ENCODE data around the gene FBXL7. TPM values are rescaled to one million over a fixed set of nuclear protein-coding genes. Genes with fewer than 3 reads are reported as not detected.

The FBXL7 gene
- total RNA-seq, 8 experiments from 2014 or later: 2.9 to 12.8 (median 5.8) TPM

DNA sequence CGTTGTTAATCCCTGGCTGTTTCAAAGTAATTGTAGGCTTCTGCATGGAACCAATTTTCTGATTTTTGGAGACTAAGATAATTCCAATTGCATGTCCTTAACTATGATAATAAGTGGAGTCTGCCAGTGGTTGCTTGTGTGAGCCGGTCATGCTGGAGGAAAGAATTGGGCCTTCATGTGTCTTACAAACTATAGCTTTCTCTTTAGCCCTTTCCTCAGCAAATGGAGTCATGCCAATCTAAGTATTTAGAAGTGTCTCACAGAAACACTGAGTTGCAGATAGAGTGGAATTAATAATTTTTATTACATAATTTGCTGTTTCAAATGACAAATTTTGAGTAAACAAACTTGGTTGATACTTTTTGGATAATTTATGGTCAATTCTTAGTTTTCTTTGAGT, 200.4 kb downstream of the FBXL7 start:
- no peak for ATAC-seq (replicated peaks in 6 of 8)
- H3K4me1 ChIP-seq (replicated peaks in 1 of 2): peaks cover under 1 to 3% of the 10 kb centered on the region in 2 donors
- no peak overlapping the region for H3K27ac ChIP-seq
- WGBS, 10 experiments: 43 to 100% (median 94%) methylated on average over 1 to 2 of the region's 2 CpGs; no CpG with 5 or more reads in 2 of the 10 experiments
- no peak overlapping the region for H3K4me3 ChIP-seq
- in situ Hi-C loops (cut with MboI; ENCODE audit: low pct_unique_long_range_greater_than_20kb in 2 of 9, low sequenced_read_pairs in 9 of 9, unreplicated experiment in 9 of 9): no loop called here

DNA sequence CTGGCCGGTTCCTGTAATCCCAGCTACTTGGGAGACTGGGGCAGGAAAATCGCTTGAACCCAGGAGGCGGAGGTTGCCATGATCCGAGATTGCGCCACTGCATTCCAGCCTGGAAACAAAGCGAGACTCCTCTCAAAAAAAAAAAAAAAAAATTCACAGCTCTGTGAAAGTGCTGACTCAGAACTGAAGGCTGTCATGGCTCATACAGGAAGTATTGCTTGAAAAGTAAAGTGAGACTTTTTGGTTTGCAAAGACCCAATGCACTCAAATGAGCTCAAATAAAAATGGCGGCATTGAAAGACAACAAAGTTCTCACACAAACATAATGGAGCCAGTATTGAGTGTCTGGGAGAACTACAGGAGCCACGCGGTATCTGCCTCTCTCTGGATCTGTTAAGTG, 202.1 kb downstream of the FBXL7 start:
- no peak overlapping the region for H3K4me3 ChIP-seq
- H3K27ac ChIP-seq: no peak overlapping the region
- 75 to 100% (median 92%) methylated on average over 1 to 6 of the region's 9 CpGs for WGBS, 10 experiments
- ATAC-seq (replicated peaks in 6 of 8): peak in 1 of 8 experiments; percentile 56
- no peaks in the 10 kb centered on the region for H3K4me1 ChIP-seq (replicated peaks in 1 of 2)
- in situ Hi-C loops (cut with MboI; ENCODE audit: low pct_unique_long_range_greater_than_20kb in 2 of 9, low sequenced_read_pairs in 9 of 9, unreplicated experiment in 9 of 9): no loop called here

DNA sequence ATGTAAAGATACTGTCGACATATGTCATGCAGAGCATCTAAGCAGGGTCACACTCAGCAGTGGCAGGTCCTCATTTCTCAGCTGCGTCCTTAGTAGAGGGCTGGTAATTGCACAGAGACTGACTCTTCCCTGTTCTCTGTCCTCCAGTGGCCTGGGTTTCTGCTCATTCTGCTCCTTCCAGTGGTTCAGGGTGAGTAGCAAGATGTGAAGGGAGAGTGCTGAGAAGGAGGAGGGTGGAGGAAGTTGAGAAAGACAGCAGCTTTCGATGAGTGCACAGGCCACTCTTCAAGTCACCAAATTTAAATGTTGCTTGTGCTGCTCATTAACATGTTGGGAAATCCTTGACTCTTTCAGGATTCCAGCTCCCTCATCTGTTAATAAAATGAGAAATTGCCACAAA, 203.9 kb downstream of the FBXL7 start:
- in situ Hi-C loops (cut with MboI; ENCODE audit: low pct_unique_long_range_greater_than_20kb in 2 of 9, low sequenced_read_pairs in 9 of 9, unreplicated experiment in 9 of 9): no loop called here
- Histone ChIP-seq H3K27ac (no peak overlapping the region), H3K4me1 (replicated peaks in 1 of 2) (no peaks in the 10 kb centered on the region), H3K4me3 (no peak overlapping the region)
- 10 to 100% (median 60%) methylated on average over 1 to 3 of the region's 3 CpGs; no CpG with 5 or more reads in 1 of the 10 experiments for WGBS, 10 experiments
- ATAC-seq (replicated peaks in 6 of 8): peak in 3 of 8 experiments; percentile 32 to 90 (median 89)

DNA sequence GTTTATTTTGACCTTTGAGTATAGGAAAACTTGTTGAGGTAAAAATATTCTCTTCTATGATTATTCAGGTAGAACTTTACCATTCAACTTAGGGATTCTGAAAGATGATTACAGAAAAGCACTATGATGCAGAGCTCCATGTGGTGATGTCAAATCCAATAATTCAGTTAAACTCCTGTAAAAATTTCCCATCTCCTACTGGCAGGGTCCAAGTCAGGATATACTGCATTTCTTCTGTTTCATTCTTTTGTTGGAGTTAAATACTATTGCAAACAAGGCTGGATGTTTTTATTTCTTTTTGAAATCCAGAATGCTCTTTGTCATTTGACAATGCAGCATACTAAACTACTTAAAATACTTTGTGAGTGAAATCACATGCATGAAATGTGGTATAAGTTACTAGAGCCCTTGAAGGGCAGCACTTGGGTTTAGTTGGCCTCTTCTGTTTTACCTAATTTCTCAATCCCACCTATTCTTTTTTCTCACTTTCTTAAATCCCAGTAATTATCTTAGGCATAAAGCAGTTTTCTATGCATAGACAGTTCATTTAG, 204.5 kb downstream of the FBXL7 start:
- ATAC-seq (replicated peaks in 6 of 8): no peak
- Histone ChIP-seq H3K4me3 (no peak overlapping the region), H3K4me1 (replicated peaks in 1 of 2) (no peaks in the 10 kb centered on the region), H3K27ac (no peak overlapping the region)
- in situ Hi-C loops (cut with MboI; ENCODE audit: low pct_unique_long_range_greater_than_20kb in 2 of 9, low sequenced_read_pairs in 9 of 9, unreplicated experiment in 9 of 9): no loop called here

DNA sequence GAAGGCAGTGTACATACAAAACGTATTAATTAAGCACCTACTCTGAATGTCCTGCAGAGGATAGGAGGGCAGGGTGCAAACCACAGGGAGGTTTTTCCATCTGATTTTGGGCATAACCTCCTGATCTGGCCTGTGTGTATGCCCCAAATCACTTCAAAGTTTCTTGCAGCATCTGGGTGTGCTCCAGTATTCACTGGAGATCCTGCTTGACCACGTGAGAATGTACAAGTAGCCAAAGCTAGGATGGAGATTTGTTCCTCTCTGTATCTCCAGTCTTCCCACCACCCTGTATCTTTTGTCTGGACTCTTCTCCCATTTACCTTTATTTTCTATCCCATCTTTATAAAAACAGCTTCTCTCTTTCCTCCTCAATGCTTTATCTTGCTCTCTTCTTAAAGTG, 207.7 kb downstream of the FBXL7 start:
- WGBS, 10 experiments: 0 to 100% (median 83%) methylated on average over 1 to 2 of the region's 2 CpGs
- Histone ChIP-seq H3K27ac (no peak overlapping the region), H3K4me3 (no peak overlapping the region), H3K4me1 (replicated peaks in 1 of 2) (no peaks in the 10 kb centered on the region)
- ATAC-seq (replicated peaks in 6 of 8): peak in 1 of 8 experiments; percentile 34
- in situ Hi-C loops (cut with MboI; ENCODE audit: low pct_unique_long_range_greater_than_20kb in 2 of 9, low sequenced_read_pairs in 9 of 9, unreplicated experiment in 9 of 9): no loop called here

DNA sequence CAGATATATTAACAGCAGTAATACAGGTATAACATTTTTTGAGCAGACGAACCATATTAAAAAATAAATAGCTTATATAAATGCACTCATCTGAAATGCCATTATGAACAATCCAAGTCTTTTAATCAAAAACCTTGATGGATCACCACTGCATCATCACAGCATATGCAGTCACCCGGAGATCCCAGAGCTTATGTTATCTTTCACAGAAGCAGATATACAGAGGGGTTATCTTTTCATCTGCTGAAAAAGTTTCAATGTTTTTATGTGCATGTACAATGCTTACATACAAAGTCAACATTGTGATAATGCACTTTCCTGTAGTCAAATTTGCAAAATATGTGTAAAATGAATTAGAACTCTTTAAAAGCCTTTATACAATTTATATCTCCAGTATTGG, 211.9 kb downstream of the FBXL7 start:
- peak in 1 of 8 experiments; percentile 57 for ATAC-seq (replicated peaks in 6 of 8)
- 61 to 100% (median 92%) methylated on average over 1 to 2 of the region's 2 CpGs; no CpG with 5 or more reads in 1 of the 10 experiments for WGBS, 10 experiments
- Histone ChIP-seq H3K4me1 (replicated peaks in 1 of 2) (peaks cover 0 to 9% of the 10 kb centered on the region in 2 donors), H3K27ac (no peak overlapping the region), H3K4me3 (no peak overlapping the region)
- in situ Hi-C loops (cut with MboI; ENCODE audit: low pct_unique_long_range_greater_than_20kb in 2 of 9, low sequenced_read_pairs in 9 of 9, unreplicated experiment in 9 of 9): no loop called here

DNA sequence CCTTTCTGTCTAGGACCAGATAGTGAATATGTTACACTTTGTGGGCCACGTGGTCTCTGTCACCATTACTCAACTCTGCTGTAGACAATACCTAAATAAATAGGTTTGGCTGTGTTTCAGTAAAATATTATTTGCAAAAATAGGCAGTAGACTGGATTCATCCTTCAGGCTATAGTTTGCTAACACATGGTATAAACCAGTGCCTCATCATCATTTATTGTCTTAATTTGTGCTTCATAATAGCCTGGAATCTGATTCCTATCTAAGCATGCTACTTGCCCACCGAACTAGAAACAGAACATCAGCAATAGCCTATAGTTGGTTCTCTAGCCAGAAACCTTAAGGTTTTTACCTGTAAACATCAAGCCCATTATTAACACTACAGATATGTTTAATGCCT, 215.6 kb downstream of the FBXL7 start:
- Histone ChIP-seq H3K4me3 (no peak overlapping the region), H3K27ac (no peak overlapping the region), H3K4me1 (replicated peaks in 1 of 2) (peaks cover 3 to 20% of the 10 kb centered on the region in 2 donors)
- 50 to 100% (median 86%) methylated on average over 1 to 2 of the region's 2 CpGs; no CpG with 5 or more reads in 1 of the 10 experiments for WGBS, 10 experiments
- in situ Hi-C loops (cut with MboI; ENCODE audit: low pct_unique_long_range_greater_than_20kb in 2 of 9, low sequenced_read_pairs in 9 of 9, unreplicated experiment in 9 of 9): no loop called here
- ATAC-seq (replicated peaks in 6 of 8): peak in 1 of 8 experiments; percentile 39

DNA sequence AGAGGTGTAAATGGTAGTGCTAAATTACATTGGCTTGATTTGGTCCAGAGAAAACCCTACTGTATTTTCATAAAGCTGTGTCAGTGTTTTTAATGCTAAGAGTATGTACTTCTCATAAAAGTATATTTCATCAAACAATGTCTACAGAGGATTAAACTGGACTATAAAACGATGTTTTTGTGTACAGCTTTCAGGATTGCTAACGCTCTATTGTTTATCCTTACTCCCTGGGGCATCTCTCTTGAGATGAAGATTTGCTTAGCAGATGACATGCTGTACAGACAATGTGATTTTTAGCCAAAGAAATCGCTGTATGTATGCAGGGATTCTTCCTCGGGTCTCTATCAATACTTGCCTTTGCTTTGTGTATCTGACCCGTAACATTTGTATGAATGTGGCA, 216.0 kb downstream of the FBXL7 start:
- peak in 1 of 8 experiments; percentile 43 for ATAC-seq (replicated peaks in 6 of 8)
- no peak overlapping the region for H3K4me3 ChIP-seq
- in situ Hi-C loops (cut with MboI; ENCODE audit: low pct_unique_long_range_greater_than_20kb in 2 of 9, low sequenced_read_pairs in 9 of 9, unreplicated experiment in 9 of 9): no loop called here
- no peak overlapping the region for H3K27ac ChIP-seq
- 0 to 100% (median 75%) methylated on average over 1 to 5 of the region's 5 CpGs for WGBS, 10 experiments
- peaks cover 3 to 20% of the 10 kb centered on the region in 2 donors for H3K4me1 ChIP-seq (replicated peaks in 1 of 2)

DNA sequence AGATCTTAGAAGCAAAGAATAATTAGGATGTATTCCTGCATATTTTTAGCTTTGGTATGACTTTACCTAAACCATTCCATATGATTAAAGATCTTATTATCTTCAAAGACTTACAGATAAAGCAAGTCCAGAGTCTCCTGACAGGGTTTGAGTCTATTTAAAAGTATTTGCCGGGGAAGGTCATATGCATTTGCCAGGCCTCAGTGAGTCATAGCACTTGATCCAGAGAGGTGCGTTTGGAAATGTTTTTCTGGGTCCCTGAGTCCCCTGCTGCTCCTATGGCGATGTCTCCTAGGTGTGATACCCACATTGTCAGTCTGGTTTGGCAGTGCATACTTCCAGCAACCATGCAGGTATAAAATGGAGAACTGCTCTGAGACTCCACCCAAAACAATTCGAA, 217.0 kb downstream of the FBXL7 start:
- in situ Hi-C loops (cut with MboI; ENCODE audit: low pct_unique_long_range_greater_than_20kb in 2 of 9, low sequenced_read_pairs in 9 of 9, unreplicated experiment in 9 of 9): no loop called here
- H3K4me3 ChIP-seq: no peak overlapping the region
- H3K27ac ChIP-seq: no peak overlapping the region
- 0 to 100% (median 69%) methylated on average over 1 to 4 of the region's 4 CpGs; no CpG with 5 or more reads in 1 of the 10 experiments for WGBS, 10 experiments
- H3K4me1 ChIP-seq (replicated peaks in 1 of 2): peaks cover 3 to 22% of the 10 kb centered on the region in 2 donors
- ATAC-seq (replicated peaks in 6 of 8): peak in 7 of 8 experiments; percentile 32 to 70 (median 61)

DNA sequence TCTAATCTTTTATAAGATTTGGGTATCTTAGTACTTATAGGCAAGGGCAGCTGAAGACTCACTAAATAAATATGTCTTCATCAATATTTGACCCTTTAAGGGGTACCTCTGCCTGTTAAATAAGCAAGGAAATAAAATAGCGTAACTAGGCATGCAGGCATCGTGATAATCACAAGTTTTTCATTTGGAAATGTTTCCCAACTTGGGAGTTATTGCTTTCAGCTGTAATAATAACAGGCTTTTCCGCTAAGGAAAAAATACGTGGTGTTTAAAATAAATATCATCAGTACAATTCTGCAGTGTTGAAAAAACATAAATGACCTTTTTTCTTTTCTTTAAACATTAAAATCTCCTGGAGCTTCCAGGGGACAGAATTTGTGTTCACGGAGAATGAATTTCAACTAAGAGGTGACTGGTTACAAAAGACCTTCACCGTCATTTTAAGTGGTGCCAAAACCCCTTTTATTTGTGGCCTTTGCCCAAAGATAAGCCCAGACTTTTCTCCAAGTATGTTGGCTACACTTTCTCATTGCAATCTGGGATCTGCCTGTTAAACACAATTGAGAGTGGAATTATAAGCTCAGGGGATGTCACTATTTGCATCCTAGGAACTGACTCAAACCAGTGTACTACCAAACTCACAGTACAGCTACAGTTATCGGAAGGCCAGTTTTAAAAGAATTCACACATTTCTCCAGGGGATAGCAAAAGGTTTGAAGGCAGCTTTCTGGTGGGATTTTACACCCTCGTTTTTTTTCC, 218.6 kb downstream of the FBXL7 start:
- in situ Hi-C loops (cut with MboI; ENCODE audit: low pct_unique_long_range_greater_than_20kb in 2 of 9, low sequenced_read_pairs in 9 of 9, unreplicated experiment in 9 of 9): no loop called here
- Histone ChIP-seq H3K4me1 (replicated peaks in 1 of 2) (peaks cover 3 to 22% of the 10 kb centered on the region in 2 donors), H3K27ac (no peak overlapping the region), H3K4me3 (no peak overlapping the region)
- WGBS, 10 experiments: 36 to 87% (median 69%) methylated on average over 1 to 8 of the region's 8 CpGs
- peak in 5 of 8 experiments; percentile 48 to 72 (median 59) for ATAC-seq (replicated peaks in 6 of 8)

DNA sequence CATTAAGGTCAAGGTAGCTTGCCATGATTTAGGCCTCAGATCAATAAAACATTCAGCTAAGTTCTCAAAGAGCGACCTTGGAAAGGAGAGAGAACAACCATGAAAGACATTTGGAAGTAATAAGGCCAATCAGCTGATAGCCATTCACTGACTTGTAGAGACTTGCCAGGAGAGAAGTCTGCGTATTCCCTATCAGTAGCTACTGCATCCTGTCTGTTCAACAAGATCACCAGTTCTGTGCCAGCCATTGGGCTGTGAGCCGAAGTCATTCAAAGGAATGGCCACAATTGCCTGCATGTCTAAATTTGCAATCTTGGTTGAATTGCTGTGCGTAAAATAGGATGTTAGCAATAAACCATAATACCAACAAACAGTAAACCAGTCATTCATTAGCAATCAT, 219.8 kb downstream of the FBXL7 start:
- in situ Hi-C loops (cut with MboI; ENCODE audit: low pct_unique_long_range_greater_than_20kb in 2 of 9, low sequenced_read_pairs in 9 of 9, unreplicated experiment in 9 of 9): no loop called here
- Histone ChIP-seq H3K4me3 (no peak overlapping the region), H3K4me1 (replicated peaks in 1 of 2) (peaks cover 3 to 22% of the 10 kb centered on the region in 2 donors), H3K27ac (no peak overlapping the region)
- 0 to 82% (median 55%) methylated on average over 1 to 4 of the region's 4 CpGs; no CpG with 5 or more reads in 4 of the 10 experiments for WGBS, 10 experiments
- peak in 1 of 8 experiments; percentile 29 for ATAC-seq (replicated peaks in 6 of 8)

DNA sequence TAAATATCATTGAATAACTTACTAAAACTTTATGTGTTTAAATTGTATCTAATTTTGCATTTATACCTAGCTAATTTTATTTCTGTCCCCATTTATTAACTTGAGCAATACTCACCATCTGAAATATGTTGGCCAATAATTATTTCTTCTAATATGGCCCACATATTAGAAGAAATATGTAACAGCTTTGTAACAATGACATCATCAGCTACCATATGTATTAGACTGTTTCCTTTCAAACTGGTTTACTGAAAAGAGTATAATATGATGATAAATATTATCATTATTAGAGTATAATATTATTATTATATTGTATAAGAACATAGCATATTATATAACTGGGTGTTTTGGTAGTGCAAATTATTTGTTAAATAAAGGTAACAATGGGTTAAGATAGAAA, 220.5 kb downstream of the FBXL7 start:
- Histone ChIP-seq H3K27ac (no peak overlapping the region), H3K4me1 (replicated peaks in 1 of 2) (peaks cover 3 to 20% of the 10 kb centered on the region in 2 donors), H3K4me3 (no peak overlapping the region)
- no peak for ATAC-seq (replicated peaks in 6 of 8)
- in situ Hi-C loops (cut with MboI; ENCODE audit: low pct_unique_long_range_greater_than_20kb in 2 of 9, low sequenced_read_pairs in 9 of 9, unreplicated experiment in 9 of 9): no loop called here

DNA sequence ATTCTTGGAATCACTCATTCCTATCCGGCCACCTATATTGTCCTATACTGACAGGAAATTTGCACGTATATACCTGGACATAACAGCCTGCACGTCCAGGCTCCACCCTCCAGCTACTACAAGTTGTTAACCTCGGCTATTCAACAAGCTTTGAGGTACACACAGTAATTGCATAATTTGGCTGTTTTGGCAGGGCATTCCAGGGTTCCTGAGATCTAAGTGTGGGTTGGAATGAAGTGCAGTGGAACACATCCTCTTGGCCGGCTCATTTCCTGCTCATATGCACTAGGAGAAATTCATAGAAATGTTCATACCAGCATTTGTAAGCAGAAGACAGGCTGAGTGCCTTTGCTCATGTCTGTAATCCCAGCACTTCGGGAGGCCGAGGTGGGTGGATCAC, 222.3 kb downstream of the FBXL7 start:
- Histone ChIP-seq H3K27ac (no peak overlapping the region), H3K4me1 (replicated peaks in 1 of 2) (peaks cover 3 to 13% of the 10 kb centered on the region in 2 donors), H3K4me3 (no peak overlapping the region)
- 67 to 100% (median 92%) methylated on average over 1 to 5 of the region's 7 CpGs; no CpG with 5 or more reads in 1 of the 10 experiments for WGBS, 10 experiments
- in situ Hi-C loops (cut with MboI; ENCODE audit: low pct_unique_long_range_greater_than_20kb in 2 of 9, low sequenced_read_pairs in 9 of 9, unreplicated experiment in 9 of 9): no loop called here
- ATAC-seq (replicated peaks in 6 of 8): no peak

DNA sequence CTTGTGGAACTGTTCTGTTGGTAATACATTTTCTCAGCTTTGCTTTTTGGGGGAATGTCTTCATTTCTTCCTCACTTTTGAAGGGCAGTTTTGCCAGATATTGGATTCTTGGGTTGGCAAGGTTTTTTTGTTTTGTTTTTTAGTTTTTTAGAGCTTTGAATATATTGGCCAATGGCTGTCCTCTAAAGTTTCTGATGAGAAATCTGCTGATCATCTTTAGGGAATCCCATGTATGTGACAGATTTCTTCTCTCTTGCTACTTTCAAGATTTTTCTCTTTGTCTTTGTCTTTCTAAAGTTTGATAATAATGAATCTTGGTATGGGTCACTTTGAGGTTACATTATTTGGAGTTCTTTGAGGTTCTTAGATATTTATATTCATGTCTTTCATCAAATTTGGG, 227.4 kb downstream of the FBXL7 start:
- no peaks in the 10 kb centered on the region for H3K4me1 ChIP-seq (replicated peaks in 1 of 2)
- in situ Hi-C loops (cut with MboI; ENCODE audit: low pct_unique_long_range_greater_than_20kb in 2 of 9, low sequenced_read_pairs in 9 of 9, unreplicated experiment in 9 of 9): no loop called here
- ATAC-seq (replicated peaks in 6 of 8): no peak
- H3K27ac ChIP-seq: no peak overlapping the region
- no peak overlapping the region for H3K4me3 ChIP-seq

Data from motor neuron (in vitro differentiated cells).